ENCODE results near the gene MGAT4D.

- TF ChIP-seq SP1 (IDR thresholded peaks at IDR 0.05) (no peak), RAD21 (IDR thresholded peaks at IDR 0.05) (no peak), GABPA (IDR thresholded peaks at IDR 0.05 in 1 of 2, conservative IDR thresholded peaks at IDR 0.05 in 1 of 2) (no peak), RXRA (IDR thresholded peaks at IDR 0.05) (no peak)
- TF ChIP-seq, protein P1, sequence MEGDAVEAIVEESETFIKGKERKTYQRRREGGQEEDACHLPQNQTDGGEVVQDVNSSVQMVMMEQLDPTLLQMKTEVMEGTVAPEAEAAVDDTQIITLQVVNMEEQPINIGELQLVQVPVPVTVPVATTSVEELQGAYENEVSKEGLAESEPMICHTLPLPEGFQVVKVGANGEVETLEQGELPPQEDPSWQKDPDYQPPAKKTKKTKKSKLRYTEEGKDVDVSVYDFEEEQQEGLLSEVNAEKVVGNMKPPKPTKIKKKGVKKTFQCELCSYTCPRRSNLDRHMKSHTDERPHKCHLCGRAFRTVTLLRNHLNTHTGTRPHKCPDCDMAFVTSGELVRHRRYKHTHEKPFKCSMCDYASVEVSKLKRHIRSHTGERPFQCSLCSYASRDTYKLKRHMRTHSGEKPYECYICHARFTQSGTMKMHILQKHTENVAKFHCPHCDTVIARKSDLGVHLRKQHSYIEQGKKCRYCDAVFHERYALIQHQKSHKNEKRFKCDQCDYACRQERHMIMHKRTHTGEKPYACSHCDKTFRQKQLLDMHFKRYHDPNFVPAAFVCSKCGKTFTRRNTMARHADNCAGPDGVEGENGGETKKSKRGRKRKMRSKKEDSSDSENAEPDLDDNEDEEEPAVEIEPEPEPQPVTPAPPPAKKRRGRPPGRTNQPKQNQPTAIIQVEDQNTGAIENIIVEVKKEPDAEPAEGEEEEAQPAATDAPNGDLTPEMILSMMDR (IDR thresholded peaks at IDR 0.05; ENCODE audit: low read depth, low read length, missing input control), result no peak
Measured at GRCh38 chr4:140448830-140449229, 49.3 kb downstream of the MGAT4D start.
